SK-N-SH treated with all-trans-retinoic acid at 6 μM for 48 hours (cell line): ENCODE data around the gene AUTS2.

Experiments used
- ESRRG ChIP-seq: fragments of 250-450 bp; sonication (Bioruptor Pico); IDR thresholded peaks from 2 replicates; pipeline ENCODE4 v1.6.1; 2021; ENCODE audit warnings: mild to moderate bottlenecking
- GLIS3 ChIP-seq: fragments of 250-450 bp; sonication (Bioruptor Pico); IDR thresholded peaks from 2 replicates; pipeline ENCODE4 v1.5.0; 2020; ENCODE audit warnings: mild to moderate bottlenecking, moderate library complexity
- ISL1 ChIP-seq: fragments of 250-450 bp; sonication (Bioruptor Pico); IDR thresholded peaks from 2 replicates; pipeline ENCODE4 v2.1.2; 2022; ENCODE audit warnings: mild to moderate bottlenecking, moderate library complexity
- OSR1 ChIP-seq: fragments of 250-450 bp; sonication (Bioruptor Pico); IDR thresholded peaks from 2 replicates; pipeline ENCODE4 v1.8.0; 2022; ENCODE audit warnings: moderate library complexity, mild to moderate bottlenecking, inconsistent platforms
- PATZ1 ChIP-seq: fragments of 250-450 bp; sonication (Bioruptor Pico); IDR thresholded peaks from 2 replicates; pipeline ENCODE4 v1.8.0; 2020; ENCODE audit warnings: mild to moderate bottlenecking, moderate library complexity, borderline replicate concordance
- POU6F1 ChIP-seq: fragments of 250-450 bp; sonication (Bioruptor Pico); IDR thresholded peaks from 2 replicates; pipeline ENCODE4 v1.8.0; 2021; ENCODE audit warnings: low read depth, mild to moderate bottlenecking, moderate library complexity, borderline replicate concordance
- ZFP30 ChIP-seq: fragments of 450-650 bp; formaldehyde crosslinking; IDR thresholded peaks from 2 replicates; pipeline ENCODE4 v1.5.0; 2022; ENCODE audit warnings: mild to moderate bottlenecking, moderate library complexity
- ZNF8 ChIP-seq: fragments of 450-650 bp; formaldehyde crosslinking; IDR thresholded peaks from 2 replicates; pipeline ENCODE4 v1.5.0; 2020; ENCODE audit warnings: mild to moderate bottlenecking, moderate library complexity
- TF ChIP-seq, protein P1 (sequence below): fragments of 250-450 bp; sonication (Bioruptor Pico); IDR thresholded peaks from 2 replicates; pipeline ENCODE4 v1.5.1; 2021; ENCODE audit warnings: mild to moderate bottlenecking, moderate library complexity

DNA sequence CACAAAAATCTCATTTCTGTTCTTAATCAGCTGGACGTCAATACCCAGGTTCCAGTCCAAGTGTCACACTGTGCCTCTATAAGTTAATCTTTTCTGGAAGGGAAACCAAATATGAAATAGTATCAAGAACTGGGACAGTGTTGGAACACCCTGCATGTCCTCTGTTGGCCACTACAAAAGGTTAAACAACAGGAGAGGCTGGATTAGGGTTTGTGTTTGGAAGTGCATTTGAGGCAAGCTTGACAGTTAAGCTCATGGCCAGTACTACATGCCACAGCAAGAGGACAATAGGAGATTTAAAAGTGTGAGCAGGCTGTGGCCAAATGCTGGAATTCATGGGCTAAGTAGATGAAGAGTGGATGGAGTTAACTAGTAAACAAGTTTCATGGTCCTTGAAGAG, 751.5 kb downstream of the AUTS2 start:
- TF ChIP-seq PATZ1 (CRISPR knock-in tag) = no peak
- TF ChIP-seq, protein P1, sequence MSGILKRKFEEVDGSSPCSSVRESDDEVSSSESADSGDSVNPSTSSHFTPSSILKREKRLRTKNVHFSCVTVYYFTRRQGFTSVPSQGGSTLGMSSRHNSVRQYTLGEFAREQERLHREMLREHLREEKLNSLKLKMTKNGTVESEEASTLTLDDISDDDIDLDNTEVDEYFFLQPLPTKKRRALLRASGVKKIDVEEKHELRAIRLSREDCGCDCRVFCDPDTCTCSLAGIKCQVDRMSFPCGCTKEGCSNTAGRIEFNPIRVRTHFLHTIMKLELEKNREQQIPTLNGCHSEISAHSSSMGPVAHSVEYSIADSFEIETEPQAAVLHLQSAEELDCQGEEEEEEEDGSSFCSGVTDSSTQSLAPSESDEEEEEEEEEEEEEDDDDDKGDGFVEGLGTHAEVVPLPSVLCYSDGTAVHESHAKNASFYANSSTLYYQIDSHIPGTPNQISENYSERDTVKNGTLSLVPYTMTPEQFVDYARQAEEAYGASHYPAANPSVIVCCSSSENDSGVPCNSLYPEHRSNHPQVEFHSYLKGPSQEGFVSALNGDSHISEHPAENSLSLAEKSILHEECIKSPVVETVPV = no peak
- no peak for TF ChIP-seq ISL1
- TF ChIP-seq ZFP30 (CRISPR knock-in tag) = no peak
- no peak for TF ChIP-seq GLIS3
- no peak for TF ChIP-seq ESRRG (CRISPR knock-in tag)
- TF ChIP-seq POU6F1 (CRISPR knock-in tag) = no peak
- no peak for TF ChIP-seq ZNF8 (CRISPR knock-in tag)
- TF ChIP-seq OSR1 (CRISPR knock-in tag) = no peak
